GM19035 (cell line): ENCODE data around the gene OR4C15.

Source experiments
- ATAC-seq: cut with Tn5 transposase; IDR thresholded peaks from one replicate; pipeline ENCODE4 v1.9.1; 2021; ENCODE audit not compliant: unreplicated experiment

The OR4C15 gene

DNA sequence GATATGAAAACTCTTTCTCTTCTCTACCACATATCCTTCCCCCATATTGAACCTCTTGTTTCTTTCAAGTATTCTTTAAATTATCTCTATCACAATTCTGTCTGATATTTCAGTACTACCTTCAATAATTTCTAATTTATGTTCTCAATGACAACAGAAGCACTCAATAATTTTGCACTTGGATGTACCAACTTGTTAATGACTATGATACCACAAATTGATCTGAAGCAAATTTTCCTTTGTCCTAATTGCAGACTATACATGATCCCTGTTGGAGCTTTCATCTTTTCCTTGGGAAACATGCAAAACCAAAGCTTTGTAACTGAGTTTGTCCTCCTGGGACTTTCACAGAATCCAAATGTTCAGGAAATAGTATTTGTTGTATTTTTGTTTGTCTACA, at the start of gene OR4C15:
TSS of gene OR4C15 (plus strand) at position 301 of the 400 bp plus-strand sequence. CDS start at position 301, 0 bp downstream.
- ATAC-seq = no peak

GRCh38 chr11:55571828-55572227, 17.6 kb downstream of the OR4C15 start, which contains the start of gene OR4C16:
OR4C16 (plus strand) TSS chr11:55572128; CDS start chr11:55572128, 0 bp downstream.
- no peak for ATAC-seq

DNA sequence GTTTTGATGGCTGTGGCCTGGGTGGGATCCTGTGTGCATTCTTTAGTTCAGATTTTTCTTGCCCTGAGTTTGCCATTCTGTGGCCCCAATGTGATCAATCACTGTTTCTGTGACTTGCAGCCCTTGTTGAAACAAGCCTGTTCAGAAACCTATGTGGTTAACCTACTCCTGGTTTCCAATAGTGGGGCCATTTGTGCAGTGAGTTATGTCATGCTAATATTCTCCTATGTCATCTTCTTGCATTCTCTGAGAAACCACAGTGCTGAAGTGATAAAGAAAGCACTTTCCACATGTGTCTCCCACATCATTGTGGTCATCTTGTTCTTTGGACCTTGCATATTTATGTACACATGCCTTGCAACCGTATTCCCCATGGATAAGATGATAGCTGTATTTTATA, 18.3 kb downstream of the OR4C15 start:
- no peak for ATAC-seq
